Raji (cell line): ENCODE measurements around the gene LEPROT.

Experiments
- POLR2A ChIP-seq: IDR thresholded peaks from 2 replicates; pipeline ENCODE4 v1.6.1; 2011; ENCODE audit warnings: low read depth, low read length, control low read depth; ENCODE audit not compliant: insufficient read depth

LEPROT gene

DNA sequence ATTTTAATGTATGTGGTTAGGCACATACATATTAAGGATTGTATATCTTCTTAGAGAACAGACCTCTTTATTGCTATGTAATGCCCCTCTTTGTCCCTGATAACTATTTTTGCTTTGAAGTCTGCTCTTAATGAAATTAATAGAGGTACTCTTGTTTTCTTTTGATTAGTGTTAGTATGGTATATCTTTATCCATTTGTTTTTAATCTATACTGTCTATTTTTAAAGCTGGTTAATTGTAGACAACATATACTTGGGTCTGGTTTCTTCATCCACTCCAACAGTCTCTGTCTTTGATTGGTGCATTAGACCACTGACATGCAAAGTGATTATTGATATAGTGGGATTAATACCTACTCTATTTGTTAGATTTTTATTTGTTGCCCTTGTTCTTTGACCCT lies 36.0 kb downstream of the LEPROT start:
- no peak for TF ChIP-seq POLR2A

- TF ChIP-seq POLR2A, result no peak
Measured at GRCh38 chr1:65457868-65458267, 37.4 kb downstream of the LEPROT start.

GRCh38 chr1:65458730-65459396 lies 38.4 kb downstream of the LEPROT start:
- no peak for TF ChIP-seq POLR2A

DNA sequence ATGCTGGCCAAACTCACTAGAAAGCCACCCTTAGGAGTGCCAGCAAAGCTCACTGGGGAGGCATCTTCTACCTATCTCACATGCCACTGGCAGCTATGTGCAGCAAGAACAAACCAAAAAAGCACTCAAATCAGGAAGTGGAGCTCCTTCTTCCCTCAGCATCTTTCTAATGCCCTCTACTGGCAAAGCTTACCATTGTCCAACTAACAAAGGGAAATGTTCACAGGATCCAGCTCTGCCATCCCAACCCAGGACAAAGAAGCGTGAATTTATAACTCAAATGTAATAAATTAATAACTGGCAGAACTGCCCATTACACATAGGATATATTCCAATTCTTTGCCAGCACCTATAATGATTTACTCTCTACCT lies 38.9 kb downstream of the LEPROT start:
- TF ChIP-seq POLR2A, result no peak

- no peak for TF ChIP-seq POLR2A
Measured at GRCh38 chr1:65467536-65467935, 47.1 kb downstream of the LEPROT start.

GRCh38 chr1:65469126-65469888 lies 48.8 kb downstream of the LEPROT start:
- no peak for TF ChIP-seq POLR2A

GRCh38 chr1:65469889-65470340 lies 49.4 kb downstream of the LEPROT start:
- no peak for TF ChIP-seq POLR2A

DNA sequence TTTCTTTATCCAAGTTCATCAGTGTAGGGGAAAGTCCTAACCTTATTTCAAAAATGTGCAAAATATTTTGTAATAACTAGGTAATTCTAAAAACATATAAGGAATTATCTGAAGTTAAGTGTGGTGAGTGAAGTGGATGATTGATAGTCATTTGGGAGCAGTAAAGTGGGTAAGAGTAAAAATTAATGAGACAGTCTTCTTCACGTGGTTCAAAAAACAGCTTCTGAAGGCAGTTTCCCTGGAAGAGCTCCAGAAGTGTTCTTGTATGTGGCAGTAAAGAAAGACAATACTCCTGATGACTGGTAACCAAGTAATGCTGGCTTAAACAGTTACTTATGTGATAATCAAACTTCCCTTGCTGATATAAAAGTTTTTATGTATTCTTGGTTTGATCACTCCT lies 50.3 kb downstream of the LEPROT start:
- TF ChIP-seq POLR2A, result no peak

- TF ChIP-seq POLR2A, result no peak
Measured at GRCh38 chr1:65471213-65471833, 50.9 kb downstream of the LEPROT start.

DNA sequence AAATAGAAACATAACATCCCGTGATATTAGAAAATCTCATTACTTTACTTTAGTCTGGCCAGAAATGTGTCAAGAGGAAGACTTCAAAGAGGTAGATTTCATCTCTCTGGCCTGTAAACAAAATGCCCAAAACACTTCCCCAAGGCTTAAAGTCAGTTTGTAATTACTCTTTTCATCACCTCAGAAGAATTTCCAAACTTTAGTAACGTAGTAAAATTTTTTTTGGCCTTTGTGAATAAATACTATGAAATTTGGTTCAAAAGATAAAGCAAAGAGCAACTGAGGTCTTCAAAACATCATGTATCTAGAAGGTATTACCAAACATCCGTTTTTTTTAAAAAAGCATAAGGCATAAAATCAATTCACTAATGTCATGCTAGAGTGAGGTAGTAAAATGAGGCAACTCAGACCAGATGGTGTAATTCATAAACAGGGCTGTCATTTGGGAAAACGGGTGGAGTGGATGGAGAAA lies 51.4 kb downstream of the LEPROT start:
- no peak for TF ChIP-seq POLR2A

DNA sequence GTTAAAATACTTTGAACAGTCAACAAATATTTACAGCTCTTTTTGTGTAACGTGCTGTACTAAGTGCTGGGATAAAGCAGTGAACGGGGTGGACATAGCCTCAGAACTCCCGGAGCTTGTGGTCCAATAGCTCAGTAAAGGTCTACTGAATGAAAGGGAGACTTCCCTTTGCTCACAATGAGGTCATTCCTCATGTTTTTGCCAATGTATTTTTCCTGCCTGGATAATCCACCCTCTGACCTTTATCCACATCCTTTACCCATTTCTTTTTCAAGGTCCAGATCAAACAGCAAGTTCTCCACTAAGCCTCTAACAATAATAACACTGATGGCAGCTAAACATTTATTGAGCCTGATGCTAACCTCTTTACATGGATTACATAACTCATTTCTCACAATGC lies 55.9 kb downstream of the LEPROT start:
- TF ChIP-seq POLR2A, result no peak

DNA sequence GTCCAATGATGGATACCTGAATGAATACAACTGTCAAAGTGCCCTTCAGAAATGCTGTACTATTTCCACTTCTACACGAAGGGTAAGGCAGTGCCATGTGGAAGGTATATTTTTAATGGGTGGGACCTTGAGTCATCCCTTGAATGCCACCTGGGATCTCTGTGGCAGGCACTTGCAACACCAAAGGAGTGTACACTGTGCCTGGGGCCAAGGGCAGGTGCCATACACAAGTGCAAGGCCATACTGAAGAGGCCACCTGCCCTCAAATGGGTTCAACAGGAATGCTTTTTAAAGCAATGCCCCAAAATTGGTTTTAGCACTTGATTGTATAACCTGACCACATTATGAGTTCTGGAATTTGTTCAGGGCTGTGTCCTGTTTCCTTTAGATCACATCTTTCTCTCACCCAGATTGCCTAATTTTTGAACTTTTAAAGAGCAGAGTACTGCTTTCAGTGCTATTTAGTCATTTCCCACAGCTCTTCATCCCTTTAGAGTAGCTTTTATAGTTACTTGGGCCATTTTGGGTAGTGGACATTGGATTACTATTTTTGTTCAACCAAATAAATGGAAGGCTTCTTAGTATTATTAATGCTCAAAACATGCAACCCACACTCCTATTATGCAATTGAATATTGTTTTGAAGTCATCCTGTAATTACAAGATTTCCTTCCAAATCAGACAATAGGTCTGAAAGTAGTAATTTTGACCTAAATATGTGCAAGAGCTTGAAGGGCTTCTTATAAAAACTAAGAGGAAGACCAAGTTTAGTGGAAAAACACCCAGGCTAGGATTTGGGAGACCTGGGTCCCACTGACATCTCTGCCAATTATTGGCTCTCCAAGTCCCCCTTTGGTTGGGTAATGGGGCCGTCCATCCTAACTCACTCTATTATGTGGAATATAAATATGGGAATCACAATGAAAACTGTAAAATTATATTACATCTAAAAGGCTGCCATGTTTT lies 57.2 kb downstream of the LEPROT start:
- TF ChIP-seq POLR2A, result no peak

- TF ChIP-seq POLR2A, result no peak
Measured at GRCh38 chr1:65478379-65479026, 58.0 kb downstream of the LEPROT start.

DNA sequence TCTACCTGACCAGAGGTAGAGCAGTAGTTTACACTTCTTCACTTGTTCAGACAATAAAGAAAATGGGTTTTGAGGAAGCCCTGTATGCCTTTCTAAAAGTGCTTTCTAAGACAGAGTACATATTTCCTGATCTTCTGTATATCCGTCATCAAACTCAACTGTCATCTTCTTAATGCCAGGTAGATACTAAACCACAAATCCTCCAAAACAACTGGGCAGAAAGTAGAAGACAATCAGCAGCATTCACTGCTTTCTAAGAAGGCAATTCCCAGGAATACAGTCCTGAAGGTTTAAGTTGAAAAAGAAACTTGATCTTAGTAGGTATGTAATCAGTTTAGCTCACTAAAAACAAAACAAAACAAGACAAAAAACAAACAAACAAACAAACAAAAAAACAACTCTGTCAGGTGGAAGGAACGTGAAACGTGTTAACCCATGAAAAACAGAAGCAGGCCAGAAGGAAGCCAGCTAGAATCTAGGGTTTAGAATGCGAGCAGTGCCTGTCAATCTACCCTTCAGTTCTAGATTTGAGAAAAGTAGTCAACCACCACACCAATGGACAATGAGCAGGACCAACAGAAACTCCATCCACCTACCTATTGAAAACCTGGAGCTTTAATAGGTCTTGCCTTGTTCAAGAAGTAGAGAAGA lies 59.2 kb downstream of the LEPROT start:
- no peak for TF ChIP-seq POLR2A
